H1 (cell line): ENCODE measurements around the gene AGBL4. TPM values are rescaled to one million over a fixed set of nuclear protein-coding genes. Genes with fewer than 3 reads are reported as not detected.

Source experiments
- CTCF ChIA-PET: fragments of 300-600 bp; sonication (Branson Sonifier 250); formaldehyde crosslinking; loops from one replicate; lab custom pipeline; 2021; ENCODE audit not compliant: partially characterized antibody; lab: Charles Lee
- POLR2A ChIA-PET: fragments of 300-600 bp; sonication (Branson Sonifier 250); formaldehyde crosslinking; loops from one replicate; lab custom pipeline; 2021; ENCODE audit warnings: inconsistent platforms; ENCODE audit not compliant: partially characterized antibody; lab: Charles Lee
- DNase-seq, 2 experiments: peaks; one replicate each; pipeline versions ENCODE4 v3.0.0 to v3.0.0-alpha.2; 2010 to 2022; ENCODE audit warnings: low spot score in 2 of 2, low read depth in 1 of 2, mixed read lengths in 1 of 2
- FAIRE-seq: peaks from 2 replicates; lab custom pipeline; 2011; peaks lifted over from hg19 to GRCh38; lab: Jason Lieb, UNC
- H2AFZ ChIP-seq: 2 replicates; pipeline ENCODE4 v1.8.1; 2012; ENCODE audit warnings: low read length, inconsistent platforms
- H2AK5ac ChIP-seq: 2 replicates; pipeline ENCODE4 v1.6.1; 2013; ENCODE audit warnings: low read depth, low read length
- H2BK120ac ChIP-seq: replicated peaks from 2 replicates; pipeline ENCODE3; 2013; ENCODE audit warnings: low read depth, low read length, inconsistent platforms
- H2BK12ac ChIP-seq: 2 replicates; pipeline ENCODE4 v1.6.1; 2013; ENCODE audit warnings: low read depth, low read length
- H2BK15ac ChIP-seq: 2 replicates; pipeline ENCODE4 v1.6.1; 2013; ENCODE audit warnings: low read length
- H2BK20ac ChIP-seq: 2 replicates; pipeline ENCODE4 v1.6.1; 2013; ENCODE audit warnings: low read length
- H2BK5ac ChIP-seq: 2 replicates; pipeline ENCODE4 v1.6.1; 2013; ENCODE audit warnings: low read depth, low read length
- H3K14ac ChIP-seq: 2 replicates; pipeline ENCODE4 v1.6.1; 2013; ENCODE audit warnings: inconsistent platforms; ENCODE audit not compliant: insufficient read length
- H3K18ac ChIP-seq: 2 replicates; pipeline ENCODE4 v1.6.1; 2013; ENCODE audit warnings: low read length; ENCODE audit errors: extremely low read depth
- H3K23ac ChIP-seq: 2 replicates; pipeline ENCODE4 v1.6.1; 2013; ENCODE audit warnings: inconsistent platforms; ENCODE audit not compliant: insufficient read length
- H3K23me2 ChIP-seq: 2 replicates; pipeline ENCODE4 v1.6.1; 2013; ENCODE audit warnings: low read depth, low read length
- H3K27ac ChIP-seq: 2 replicates; pipeline ENCODE4 v1.6.1; 2011; ENCODE audit warnings: low read depth, low read length, inconsistent platforms
- H3K27me3 ChIP-seq, 4 experiments: replicated peaks in 1 of 4; 1 replicate in 1 of 4; 2 replicates in 3 of 4; pipeline versions ENCODE4 v1.6.1 to v1.8.1; 2011 to 2013; ENCODE audit warnings: low read length in 3 of 4, mild to moderate bottlenecking in 3 of 4, inconsistent platforms in 2 of 4, mixed read lengths in 2 of 4, moderate library complexity in 1 of 4; ENCODE audit not compliant: control insufficient read depth in 3 of 4, insufficient read depth in 3 of 4; ENCODE audit errors: extremely low read depth in 1 of 4
- H3K36me3 ChIP-seq, 4 experiments: 2 replicates each; pipeline versions ENCODE4 v1.6.1 to v1.8.1; 2011 to 2013; ENCODE audit warnings: mild to moderate bottlenecking in 4 of 4, low read length in 3 of 4, moderate library complexity in 2 of 4, control low read depth in 1 of 4, inconsistent platforms in 1 of 4; ENCODE audit not compliant: insufficient read depth in 4 of 4, control insufficient read depth in 2 of 4
- H3K4ac ChIP-seq: replicated peaks from 2 replicates; pipeline ENCODE3; 2013; ENCODE audit warnings: low read length, low read depth, mixed read lengths, inconsistent platforms; ENCODE audit not compliant: insufficient read length
- H3K4me1 ChIP-seq, 4 experiments: replicated peaks in 1 of 4; 1 replicate in 1 of 4; 2 replicates in 3 of 4; pipeline versions ENCODE4 v1.6.1 to v1.8.1; 2011 to 2013; ENCODE audit warnings: low read length in 3 of 4, inconsistent platforms in 2 of 4, mixed read lengths in 1 of 4; ENCODE audit not compliant: insufficient read depth in 4 of 4, control insufficient read depth in 3 of 4
- H3K4me2 ChIP-seq, 2 experiments: 2 replicates each; pipeline versions ENCODE4 v1.6.1 to v1.8.1; 2011 to 2013; ENCODE audit warnings: low read depth in 2 of 2, low read length in 2 of 2, control low read depth in 1 of 2, inconsistent platforms in 1 of 2, mild to moderate bottlenecking in 1 of 2; ENCODE audit not compliant: insufficient read depth in 1 of 2
- H3K4me3 ChIP-seq, 4 experiments: fragments of 200-600, 300-600 bp in 1 of 4; sonication (generic), shearing (Covaris generic), sonication (Bioruptor Twin) in 1 of 4; 2 replicates each; pipeline versions ENCODE4 v1.5.1 to v1.8.1; 2011 to 2016; ENCODE audit warnings: low read length in 4 of 4, low read depth in 3 of 4, control low read depth in 2 of 4, inconsistent platforms in 2 of 4, mild to moderate bottlenecking in 2 of 4, mixed read lengths in 1 of 4, moderate library complexity in 1 of 4; ENCODE audit not compliant: insufficient read depth in 2 of 4; ENCODE audit errors: extremely low read depth in 1 of 4
- H3K56ac ChIP-seq: replicated peaks from 2 replicates; pipeline ENCODE3; 2013; ENCODE audit warnings: low read depth, mild to moderate bottlenecking, mixed read lengths, low read length, inconsistent platforms; ENCODE audit not compliant: insufficient read length
- H3K79me1 ChIP-seq: 2 replicates; pipeline ENCODE4 v1.6.1; 2013; ENCODE audit warnings: low read depth, low read length, control low read depth
- H3K79me2 ChIP-seq, 2 experiments: 2 replicates each; pipeline versions ENCODE4 v1.6.1 to v1.8.1; 2012 to 2013; ENCODE audit warnings: low read length in 2 of 2, mild to moderate bottlenecking in 2 of 2, inconsistent platforms in 1 of 2; ENCODE audit not compliant: insufficient read depth in 2 of 2, control insufficient read depth in 1 of 2
- H3K9ac ChIP-seq, 4 experiments: replicated peaks in 1 of 4; 1 replicate in 1 of 4; 2 replicates in 3 of 4; pipeline versions ENCODE4 v1.6.1 to v1.8.1; 2011 to 2013; ENCODE audit warnings: low read depth in 3 of 4, low read length in 3 of 4, control low read depth in 2 of 4, mild to moderate bottlenecking in 2 of 4, moderate library complexity in 2 of 4, inconsistent platforms in 1 of 4; ENCODE audit errors: extremely low read depth in 1 of 4
- H3K9me3 ChIP-seq, 2 experiments: 2 replicates each; pipeline versions ENCODE4 v1.6.1 to v1.8.1; 2012 to 2013; ENCODE audit warnings: mild to moderate bottlenecking in 2 of 2, moderate library complexity in 2 of 2, control low read depth in 1 of 2, inconsistent platforms in 1 of 2, low read depth in 1 of 2, low read length in 1 of 2, mixed read lengths in 1 of 2; ENCODE audit not compliant: insufficient read depth in 2 of 2
- H4K20me1 ChIP-seq, 2 experiments: replicated peaks in 1 of 2; 2 replicates each; pipeline versions ENCODE3 to v1.8.1; 2011 to 2013; ENCODE audit warnings: inconsistent platforms in 2 of 2, low read length in 2 of 2, mild to moderate bottlenecking in 1 of 2; ENCODE audit not compliant: insufficient read depth in 2 of 2, control insufficient read depth in 1 of 2
- H4K5ac ChIP-seq: 2 replicates; pipeline ENCODE4 v1.6.1; 2013; ENCODE audit warnings: low read length, low read depth, mixed read lengths, inconsistent platforms; ENCODE audit not compliant: insufficient read length
- H4K8ac ChIP-seq: 2 replicates; pipeline ENCODE4 v1.8.0; 2013; ENCODE audit warnings: mild to moderate bottlenecking, moderate library complexity, low read length, inconsistent platforms; ENCODE audit not compliant: insufficient read depth; ENCODE audit errors: extremely low read depth
- H4K91ac ChIP-seq: replicated peaks from 2 replicates; pipeline ENCODE3; 2013; ENCODE audit warnings: low read length, mixed read lengths, inconsistent platforms; ENCODE audit not compliant: insufficient read length
- ASH2L ChIP-seq: fragments of 200-600, 300-600 bp; sonication (generic); IDR thresholded peaks from one replicate; pipeline ENCODE4 v1.7.1; 2017; ENCODE audit warnings: low read length
- BACH1 ChIP-seq: IDR thresholded peaks from 2 replicates; pipeline ENCODE4 v1.6.1; 2012; ENCODE audit warnings: low read length, improper control_type of control experiment
- CBX5 ChIP-seq: fragments of 300-800, 300-1000 bp; sonication (generic); IDR thresholded peaks from 2 replicates; pipeline ENCODE4 v1.7.1; 2016; ENCODE audit warnings: antibody characterized with exemption, low read length, low read depth
- CEBPB ChIP-seq: IDR thresholded peaks from 2 replicates; pipeline ENCODE4 v1.6.1; 2012; ENCODE audit warnings: low read depth, low read length
- EGR1 ChIP-seq: IDR thresholded peaks from 2 replicates; pipeline ENCODE4 v1.6.1; 2011; ENCODE audit warnings: low read depth, low read length, borderline replicate concordance
- GABPA ChIP-seq: IDR thresholded peaks from 2 replicates; pipeline ENCODE4 v1.6.1; 2011; ENCODE audit warnings: mild to moderate bottlenecking, low read length, moderate library complexity, borderline replicate concordance; ENCODE audit not compliant: insufficient read depth
- GTF2F1 ChIP-seq: IDR thresholded peaks from 2 replicates; pipeline ENCODE4 v1.6.1; 2012; ENCODE audit warnings: low read depth, low read length, improper control_type of control experiment, borderline replicate concordance
- JUN ChIP-seq: IDR thresholded peaks from 2 replicates; pipeline ENCODE4 v1.6.1; 2011; ENCODE audit warnings: low read depth, mild to moderate bottlenecking, improper control_type of control experiment, low read length
- JUND ChIP-seq: IDR thresholded peaks from 2 replicates; pipeline ENCODE4 v1.6.1; 2011; ENCODE audit warnings: mild to moderate bottlenecking, improper control_type of control experiment, low read length
- KDM1A ChIP-seq: fragments of 200-600, 300-600 bp; sonication (generic); IDR thresholded peaks from 2 replicates; pipeline ENCODE4 v1.7.1; 2016; ENCODE audit warnings: mild to moderate bottlenecking, low read length, borderline replicate concordance
- MAFK ChIP-seq: IDR thresholded peaks from 2 replicates; pipeline ENCODE4 v1.6.1; 2012; ENCODE audit warnings: low read depth, mild to moderate bottlenecking, improper control_type of control experiment, low read length
- POLR2AphosphoS5 ChIP-seq: IDR thresholded peaks from 2 replicates; pipeline ENCODE4 v1.6.1; 2011; ENCODE audit warnings: low read depth, low read length
- RBBP5 ChIP-seq: IDR thresholded peaks from 2 replicates; pipeline ENCODE4 v1.7.1; 2012; ENCODE audit warnings: low read depth, mild to moderate bottlenecking, inconsistent platforms, low read length, moderate library complexity, borderline replicate concordance
- RNF2 ChIP-seq: fragments of 200-900, 300-1000 bp; sonication (generic); IDR thresholded peaks from 2 replicates; pipeline ENCODE4 v1.7.1; 2016; ENCODE audit warnings: borderline replicate concordance, low read depth, mild to moderate bottlenecking, antibody characterized with exemption, low read length; ENCODE audit not compliant: poor library complexity, severe bottlenecking; ENCODE audit errors: missing control alignments
- TCF12 ChIP-seq: IDR thresholded peaks from 2 replicates; pipeline ENCODE4 v1.6.1; 2011; ENCODE audit warnings: low read depth, mild to moderate bottlenecking, low read length
- ZNF274 ChIP-seq: IDR thresholded peaks from 2 replicates; pipeline ENCODE4 v1.7.0; 2012; ENCODE audit warnings: low read length, borderline replicate concordance; ENCODE audit errors: extremely low read depth
- WGBS, 2 experiments: shearing (Covaris generic) in 1 of 2; methylation state at CpG; one replicate each; pipeline versions ENCODE4 v1.1.6 to v1.1.7; 2013 to 2015; ENCODE audit warnings: low lambda C conversion rate in 2 of 2, mixed read lengths in 2 of 2, inconsistent platforms in 1 of 2, low coverage in 1 of 2, missing lambda C conversion rate in 1 of 2; ENCODE audit not compliant: insufficient replicate concordance in 2 of 2, insufficient coverage in 1 of 2, insufficient read length in 1 of 2; ENCODE audit errors: extremely low coverage in 1 of 2, missing lambda C conversion rate in 1 of 2; 5-methylcytosine and 5-hydroxymethylcytosine counted together
- polyA plus RNA-seq, 7 experiments: library from polyadenylated mRNA; depleted of rRNA in 3 of 7; stranded (reverse) in 5 of 7; unstranded in 2 of 7; fragments of >200 nt in 5 of 7; fragments of 200-250 nt in 2 of 7; gene quantifications; 1 replicate in 5 of 7; 2 replicates in 1 of 7; 4 replicates in 1 of 7; pipeline versions ENCODE4 v1.2.1 to v1.2.3, GENCODE V29; 2011 to 2013; ENCODE audit warnings: missing spikeins in 2 of 7, mixed read lengths in 2 of 7
- total RNA-seq: library from RNA; stranded (reverse); fragmentation: NEBNext Ultra II Directional; extraction: Animal tissue kit (Norgen Biotek cat#: 25700); gene quantifications from 2 replicates; pipeline ENCODE4 v1.2.1, GENCODE V29; 2021

Gene AGBL4
- total and polyA plus RNA-seq, 2 of the 8 experiments (the other 6 are each of a cell fraction or from before 2014, with no cell fraction given), result 0.41 to 0.45 TPM

DNA sequence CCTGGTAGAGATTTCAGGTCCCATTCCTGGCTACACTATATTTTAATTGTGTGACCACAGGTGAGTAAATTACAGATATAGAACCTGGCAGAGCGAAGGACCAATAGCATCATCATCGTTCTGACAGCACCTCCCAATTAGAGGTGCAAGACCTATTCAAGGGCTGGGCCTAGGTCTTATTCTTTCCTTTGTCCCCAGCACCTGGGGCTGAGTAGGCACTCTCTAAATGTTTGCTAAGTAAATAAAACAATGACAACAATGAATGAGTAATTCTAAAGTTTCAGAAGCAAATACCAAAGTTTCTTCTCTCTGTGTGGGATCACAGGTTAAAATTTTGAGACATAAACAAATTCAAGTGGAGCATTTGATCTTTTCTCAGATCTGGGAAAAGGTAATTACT, 1279.7 kb downstream of the AGBL4 start:
- Histone ChIP-seq H4K5ac (no peak overlapping the region), H3K4me1 (no peaks in the 10 kb centered on the region; a peak in 1 of 7 replicates), H2BK20ac (no peak overlapping the region), H3K4me2 (no peak overlapping the region), H2AFZ (no peak overlapping the region), H3K79me1 (no peaks in the 10 kb centered on the region; the same call in 1 of the 2 replicates), H4K91ac (no peak overlapping the region), H2BK120ac (no peak overlapping the region), H3K14ac (no peak overlapping the region), H3K23ac (no peak overlapping the region), H2BK5ac (no peak overlapping the region), H3K4ac (no peak overlapping the region), H3K9me3 (no peaks in the 10 kb centered on the region), H3K27ac (no peak overlapping the region), H4K20me1 (no peaks in the 10 kb centered on the region), H2BK12ac (no peak overlapping the region), H3K56ac (no peak overlapping the region), H3K36me3 (no peaks in the 10 kb centered on the region), H3K27me3 (no peaks in the 10 kb centered on the region), H3K4me3 (no peak overlapping the region), H3K18ac (no peak overlapping the region), H2BK15ac (no peak overlapping the region), H4K8ac (no peak overlapping the region), H3K9ac (no peak overlapping the region), H3K79me2 (no peaks in the 10 kb centered on the region), H2AK5ac (no peak overlapping the region), H3K23me2 (no peaks in the 10 kb centered on the region; the same call in 1 of the 2 replicates)
- no peak for DNase-seq
- 97% methylated on average over 2 of the region's 2 CpGs; no CpG with 5 or more reads in 1 of the 2 experiments for WGBS, 2 experiments
- CTCF ChIA-PET, result interaction anchor here (0.6 to 3.9 kb wide), 9 partner anchors 8 to 73 kb away, joined by 3 to 18 read pairs (median 5); no protein-coding TSS in a partner anchor
- POLR2A ChIA-PET, result no interaction called here
- no peak for FAIRE-seq
- TF ChIP-seq JUND (no peak), TCF12 (no peak), ASH2L (no peak), KDM1A (no peak), GTF2F1 (no peak), RNF2 (no peak), GABPA (no peak), EGR1 (no peak), JUN (no peak), CBX5 (no peak), RBBP5 (no peak), ZNF274 (no peak), POLR2AphosphoS5 (no peak), MAFK (no peak), BACH1 (no peak), CEBPB (no peak)
